IMR-90 (cell line): ENCODE measurements around the gene MYH9.
"Not testable (repeated sequence)": the region's sequence is repeated elsewhere in the genome, so short reads cannot be mapped to it uniquely, and the experiment has no call there.

Source experiments
- BHLHE40 ChIP-seq: fragments of 150-350 bp; IDR thresholded peaks from 2 replicates; pipeline ENCODE4 v1.6.1; 2016; ENCODE audit warnings: mild to moderate bottlenecking, low read depth, low read length
- CHD1 ChIP-seq: IDR thresholded peaks from 2 replicates; pipeline ENCODE4 v1.6.1; 2012; ENCODE audit warnings: low read depth, low read length, improper control_type of control experiment
- FOS ChIP-seq: fragments of 150-350 bp; IDR thresholded peaks from 2 replicates; pipeline ENCODE4 v1.6.1; 2016; ENCODE audit warnings: low read depth, low read length
- MAFK ChIP-seq: IDR thresholded peaks from 2 replicates; pipeline ENCODE4 v1.6.1; 2012; ENCODE audit warnings: low read depth, low read length, improper control_type of control experiment
- MXI1 ChIP-seq: IDR thresholded peaks from 2 replicates; pipeline ENCODE4 v1.6.1; 2012; ENCODE audit warnings: low read depth, mild to moderate bottlenecking, low read length, moderate library complexity, borderline replicate concordance
- POLR2A ChIP-seq: IDR thresholded peaks from 2 replicates; pipeline ENCODE4 v1.6.1; 2012; ENCODE audit warnings: mild to moderate bottlenecking, low read depth, low read length
- RAD21 ChIP-seq: IDR thresholded peaks from 2 replicates; pipeline ENCODE4 v1.6.1; 2012; ENCODE audit warnings: low read length, improper control_type of control experiment
- RCOR1 ChIP-seq: IDR thresholded peaks from 2 replicates; pipeline ENCODE4 v1.6.1; 2012; ENCODE audit warnings: mild to moderate bottlenecking, low read length, improper control_type of control experiment; ENCODE audit not compliant: insufficient replicate concordance
- RFX5 ChIP-seq: IDR thresholded peaks from 2 replicates; pipeline ENCODE4 v1.8.0; 2012; ENCODE audit warnings: low read depth, mild to moderate bottlenecking, low read length, moderate library complexity
- SMC3 ChIP-seq: fragments of 150-350 bp; IDR thresholded peaks from 2 replicates; pipeline ENCODE4 v1.6.1; 2016; ENCODE audit warnings: low read depth, mild to moderate bottlenecking, antibody characterized with exemption, low read length, moderate library complexity
- TF ChIP-seq, protein P1 (sequence below): conservative IDR thresholded peaks from 2 replicates; pipeline ENCODE4 v1.5.1; 2012; ENCODE audit warnings: mild to moderate bottlenecking, low read depth, low read length, improper control_type of control experiment
- TF ChIP-seq, protein P2 (sequence below): fragments of 150-350 bp; IDR thresholded peaks from 2 replicates; pipeline ENCODE4 v1.6.1; 2017; ENCODE audit warnings: mild to moderate bottlenecking, antibody characterized with exemption, low read length, low read depth

DNA sequence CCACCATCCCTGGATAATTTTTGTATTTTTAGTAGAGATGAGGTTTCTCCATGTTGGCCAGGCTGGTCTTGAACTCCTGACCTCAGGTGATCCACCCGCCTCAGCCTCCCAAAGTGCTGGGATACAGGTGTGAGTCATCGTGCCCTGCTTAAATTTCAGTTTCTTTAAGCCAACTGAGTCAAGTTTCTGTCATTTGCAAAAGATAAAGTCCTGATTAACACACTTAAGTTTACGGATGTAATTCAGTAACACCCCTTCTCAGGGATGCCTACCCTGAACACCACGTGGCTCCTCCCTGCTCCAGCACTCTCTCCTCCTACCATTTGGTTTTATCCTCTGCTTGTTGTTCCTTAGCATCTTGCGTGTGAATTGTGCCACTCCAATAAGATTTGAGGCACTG lies 36.7 kb upstream of the MYH9 start:
- TF ChIP-seq POLR2A, MAFK, MXI1, FOS, RCOR1, RAD21, SMC3, BHLHE40, RFX5, CHD1: not testable (repeated sequence)
- TF ChIP-seq, protein P1, sequence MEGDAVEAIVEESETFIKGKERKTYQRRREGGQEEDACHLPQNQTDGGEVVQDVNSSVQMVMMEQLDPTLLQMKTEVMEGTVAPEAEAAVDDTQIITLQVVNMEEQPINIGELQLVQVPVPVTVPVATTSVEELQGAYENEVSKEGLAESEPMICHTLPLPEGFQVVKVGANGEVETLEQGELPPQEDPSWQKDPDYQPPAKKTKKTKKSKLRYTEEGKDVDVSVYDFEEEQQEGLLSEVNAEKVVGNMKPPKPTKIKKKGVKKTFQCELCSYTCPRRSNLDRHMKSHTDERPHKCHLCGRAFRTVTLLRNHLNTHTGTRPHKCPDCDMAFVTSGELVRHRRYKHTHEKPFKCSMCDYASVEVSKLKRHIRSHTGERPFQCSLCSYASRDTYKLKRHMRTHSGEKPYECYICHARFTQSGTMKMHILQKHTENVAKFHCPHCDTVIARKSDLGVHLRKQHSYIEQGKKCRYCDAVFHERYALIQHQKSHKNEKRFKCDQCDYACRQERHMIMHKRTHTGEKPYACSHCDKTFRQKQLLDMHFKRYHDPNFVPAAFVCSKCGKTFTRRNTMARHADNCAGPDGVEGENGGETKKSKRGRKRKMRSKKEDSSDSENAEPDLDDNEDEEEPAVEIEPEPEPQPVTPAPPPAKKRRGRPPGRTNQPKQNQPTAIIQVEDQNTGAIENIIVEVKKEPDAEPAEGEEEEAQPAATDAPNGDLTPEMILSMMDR: not testable (repeated sequence)
- TF ChIP-seq, protein P2, sequence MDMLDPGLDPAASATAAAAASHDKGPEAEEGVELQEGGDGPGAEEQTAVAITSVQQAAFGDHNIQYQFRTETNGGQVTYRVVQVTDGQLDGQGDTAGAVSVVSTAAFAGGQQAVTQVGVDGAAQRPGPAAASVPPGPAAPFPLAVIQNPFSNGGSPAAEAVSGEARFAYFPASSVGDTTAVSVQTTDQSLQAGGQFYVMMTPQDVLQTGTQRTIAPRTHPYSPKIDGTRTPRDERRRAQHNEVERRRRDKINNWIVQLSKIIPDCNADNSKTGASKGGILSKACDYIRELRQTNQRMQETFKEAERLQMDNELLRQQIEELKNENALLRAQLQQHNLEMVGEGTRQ: not testable (repeated sequence)
